Neural cell (in vitro differentiated cells): ENCODE results near the gene ITGBL1.

Source experiments
- CTCF ChIP-seq: fragments of 450-650 bp; IDR thresholded peaks from 2 replicates; pipeline ENCODE4 v1.5.1; 2014; ENCODE audit warnings: antibody characterized with exemption, mild to moderate bottlenecking, moderate library complexity; ENCODE audit not compliant: poor library complexity, severe bottlenecking
- EP300 ChIP-seq: fragments of 450-650 bp; conservative IDR thresholded peaks from 2 replicates; pipeline ENCODE4 v1.6.1; 2014; ENCODE audit warnings: antibody characterized with exemption, mild to moderate bottlenecking, moderate library complexity; ENCODE audit not compliant: poor library complexity, severe bottlenecking
- EZH2 ChIP-seq: fragments of 200-600, 300-800 bp; shearing (Covaris generic), sonication (generic); IDR thresholded peaks from 2 replicates; pipeline ENCODE4 v1.6.1; 2014; ENCODE audit warnings: antibody characterized with exemption, low read length, borderline replicate concordance, mild to moderate bottlenecking; ENCODE audit not compliant: insufficient read depth, poor library complexity, severe bottlenecking
- POLR2AphosphoS5 ChIP-seq: IDR thresholded peaks from 2 replicates; pipeline ENCODE4 v1.6.1; 2012
- RAD21 ChIP-seq: fragments of 450-650 bp; conservative IDR thresholded peaks from 2 replicates; pipeline ENCODE4 v1.6.1; 2014; ENCODE audit warnings: antibody characterized with exemption, mild to moderate bottlenecking, moderate library complexity
- SMC3 ChIP-seq: fragments of 450-650 bp; conservative IDR thresholded peaks from 2 replicates; pipeline ENCODE4 v1.6.1; 2014; ENCODE audit warnings: antibody characterized with exemption, mild to moderate bottlenecking, moderate library complexity; ENCODE audit not compliant: poor library complexity
- TAF1 ChIP-seq: IDR thresholded peaks from 2 replicates; pipeline ENCODE4 v1.6.1; 2012; ENCODE audit warnings: low read depth

DNA sequence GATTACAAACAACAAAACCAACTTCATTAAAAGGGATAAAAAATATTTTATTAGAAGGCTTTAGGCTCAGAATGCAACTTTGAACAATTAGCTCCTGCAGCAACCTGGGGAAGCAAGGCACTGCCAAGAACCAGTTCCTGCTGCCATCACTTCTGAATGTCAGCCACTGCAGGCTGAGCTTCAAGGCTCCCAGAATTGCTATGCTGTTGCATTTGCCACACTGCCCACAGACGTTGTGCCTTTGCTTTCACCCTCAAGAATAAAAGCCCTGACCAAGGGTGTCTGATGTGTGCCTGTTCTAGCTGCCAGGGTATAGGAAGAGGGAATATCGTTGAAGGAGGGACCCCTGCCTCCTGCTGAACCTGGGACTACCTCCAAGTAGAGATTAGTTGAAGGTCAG, 238.4 kb downstream of the ITGBL1 start:
- no peak for TF ChIP-seq CTCF
- no peak for TF ChIP-seq TAF1
- no peak for TF ChIP-seq EZH2
- no peak for TF ChIP-seq RAD21
- TF ChIP-seq SMC3 = no peak
- TF ChIP-seq EP300 = no peak
- no peak for TF ChIP-seq POLR2AphosphoS5
